Panc1 (cell line): ENCODE data around the gene NDUFA1.

Experiments
- CTCF ChIP-seq: fragments of 450-650 bp; IDR thresholded peaks from 2 replicates; pipeline ENCODE4 v1.5.1; 2017; ENCODE audit warnings: mild to moderate bottlenecking
- POLR2AphosphoS5 ChIP-seq: IDR thresholded peaks from 2 replicates; pipeline ENCODE4 v1.6.1; 2012; ENCODE audit warnings: mild to moderate bottlenecking, low read depth, low read length, moderate library complexity
- REST ChIP-seq, 2 experiments: IDR thresholded peaks; 2 replicates each; pipeline ENCODE4 v1.6.1; 2011 to 2012; ENCODE audit warnings: low read depth in 2 of 2, control low read depth in 1 of 2, low read length in 1 of 2, mild to moderate bottlenecking in 1 of 2, moderate library complexity in 1 of 2; ENCODE audit not compliant: insufficient read depth in 1 of 2
- SIN3A ChIP-seq: IDR thresholded peaks from 2 replicates; pipeline ENCODE4 v1.6.1; 2012; ENCODE audit warnings: low read depth, mild to moderate bottlenecking, low read length, moderate library complexity, borderline replicate concordance; ENCODE audit not compliant: insufficient read depth
- TCF7L2 ChIP-seq: IDR thresholded peaks from 2 replicates; pipeline ENCODE4 v1.6.1; 2011; ENCODE audit warnings: mild to moderate bottlenecking, low read depth, low read length, inconsistent platforms

- TF ChIP-seq CTCF (no peak), REST (IDR thresholded peaks at IDR 0.05; ENCODE audit: insufficient read depth in 1 of 2, low read depth in 2 of 2, low read length in 1 of 2) (no peak), SIN3A (no peak), POLR2AphosphoS5 (no peak), TCF7L2 (no peak)
These were observed 43.2 kb upstream of the NDUFA1 start for GRCh38 chrX:119828446-119828845.
